ENCODE data around the gene EXT2. TPM values are rescaled to one million over a fixed set of nuclear protein-coding genes. Genes with fewer than 3 reads are reported as not detected.

EXT2 gene
- total and polyA plus RNA-seq, 2 donors, result 19.3 to 20.2 TPM

DNA sequence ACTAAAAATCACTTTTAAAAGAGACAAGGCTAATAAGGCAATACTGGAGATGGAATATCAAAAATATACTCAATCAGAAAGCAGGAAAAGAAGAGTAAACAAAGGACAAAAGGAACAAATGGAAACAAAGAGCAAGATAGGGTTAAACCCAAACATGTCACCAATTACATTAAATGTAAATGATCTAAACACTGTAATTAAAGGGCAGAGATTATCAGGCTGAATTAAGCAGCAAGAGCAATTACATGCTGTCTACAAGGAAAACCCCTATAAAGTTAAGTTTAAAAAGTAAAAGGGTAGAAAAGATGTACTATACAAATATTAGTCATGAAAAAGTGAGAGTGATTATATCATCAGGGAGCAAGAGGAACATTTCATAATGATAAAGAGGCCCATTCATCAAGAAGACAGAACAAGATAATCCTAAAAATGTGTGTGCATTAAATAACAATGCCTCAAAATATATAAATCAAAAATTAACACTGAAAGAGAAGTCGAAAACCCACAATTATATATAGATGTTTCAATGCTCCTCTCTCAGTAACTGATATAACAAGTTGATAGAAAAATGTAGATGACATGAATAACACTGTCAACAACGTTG, 157.6 kb downstream of the EXT2 start:
- no peaks in the 10 kb centered on the region for H3K27me3 ChIP-seq (ENCODE audit: control insufficient read depth in 2 of 2, insufficient read depth in 1 of 2, low read length in 1 of 2)
- no peaks in the 10 kb centered on the region for H3K36me3 ChIP-seq (ENCODE audit: control insufficient read depth in 2 of 2, insufficient read depth in 2 of 2, low read length in 1 of 2)
- DNase-seq (ENCODE audit: low read depth in 6 of 9, low spot score in 9 of 9), result no peak
- H3K27ac ChIP-seq (ENCODE audit: low read depth in 1 of 2, low read length in 1 of 2), result no peak overlapping the region
- WGBS, result 97% methylated on average over 2 of the region's 2 CpGs
- no peak overlapping the region for H3K4me3 ChIP-seq (ENCODE audit: low read length in 2 of 2)
- H3K4me1 ChIP-seq (ENCODE audit: control insufficient read depth in 2 of 2, insufficient read depth in 2 of 2, low read length in 2 of 2), result no peaks in the 10 kb centered on the region
- H3K9me3 ChIP-seq (ENCODE audit: control insufficient read depth in 2 of 2, insufficient read depth in 1 of 2, low read length in 1 of 2), result no peaks in the 10 kb centered on the region

DNA sequence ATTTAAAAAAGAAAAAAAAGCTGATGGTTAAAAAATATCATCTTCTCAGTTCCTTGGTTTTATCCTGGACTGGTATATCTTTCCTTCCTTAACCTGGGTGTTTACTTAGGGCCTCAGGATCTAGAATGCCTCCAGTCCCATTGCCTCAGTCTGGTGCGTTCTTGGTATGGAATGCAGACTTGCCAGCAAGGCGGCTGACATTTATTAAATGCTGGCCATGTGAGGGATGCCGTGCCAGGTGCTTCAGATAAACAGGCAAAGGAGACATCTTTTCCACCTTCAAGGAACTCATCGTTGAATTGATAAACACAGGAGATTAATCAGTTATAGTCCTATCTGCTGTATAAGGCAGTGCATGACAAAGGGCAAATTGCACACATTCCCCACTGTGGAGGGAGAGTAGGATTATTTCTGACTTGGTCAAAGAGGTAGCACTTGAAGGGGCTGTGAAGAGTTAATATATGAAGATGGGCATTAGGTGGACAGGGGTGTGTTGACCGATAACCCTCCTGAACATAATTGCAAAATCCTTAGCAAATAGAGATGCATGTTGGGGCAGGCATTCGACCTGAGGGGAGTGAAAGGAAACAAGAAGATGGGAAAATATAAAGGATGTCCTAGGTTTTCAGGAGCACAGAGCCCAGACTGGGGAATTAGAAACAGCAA, 160.1 kb downstream of the EXT2 start:
- no peak overlapping the region for H3K4me3 ChIP-seq (ENCODE audit: low read length in 2 of 2)
- no peaks in the 10 kb centered on the region for H3K9me3 ChIP-seq (ENCODE audit: control insufficient read depth in 2 of 2, insufficient read depth in 1 of 2, low read length in 1 of 2)
- no peak for DNase-seq (ENCODE audit: low read depth in 6 of 9, low spot score in 9 of 9)
- no peak overlapping the region for H3K27ac ChIP-seq (ENCODE audit: low read depth in 1 of 2, low read length in 1 of 2)
- no peaks in the 10 kb centered on the region for H3K27me3 ChIP-seq (ENCODE audit: control insufficient read depth in 2 of 2, insufficient read depth in 1 of 2, low read length in 1 of 2)
- 92% methylated on average over 6 of the region's 6 CpGs for WGBS
- H3K4me1 ChIP-seq (ENCODE audit: control insufficient read depth in 2 of 2, insufficient read depth in 2 of 2, low read length in 2 of 2), result no peaks in the 10 kb centered on the region
- no peaks in the 10 kb centered on the region for H3K36me3 ChIP-seq (ENCODE audit: control insufficient read depth in 2 of 2, insufficient read depth in 2 of 2, low read length in 1 of 2)

DNA sequence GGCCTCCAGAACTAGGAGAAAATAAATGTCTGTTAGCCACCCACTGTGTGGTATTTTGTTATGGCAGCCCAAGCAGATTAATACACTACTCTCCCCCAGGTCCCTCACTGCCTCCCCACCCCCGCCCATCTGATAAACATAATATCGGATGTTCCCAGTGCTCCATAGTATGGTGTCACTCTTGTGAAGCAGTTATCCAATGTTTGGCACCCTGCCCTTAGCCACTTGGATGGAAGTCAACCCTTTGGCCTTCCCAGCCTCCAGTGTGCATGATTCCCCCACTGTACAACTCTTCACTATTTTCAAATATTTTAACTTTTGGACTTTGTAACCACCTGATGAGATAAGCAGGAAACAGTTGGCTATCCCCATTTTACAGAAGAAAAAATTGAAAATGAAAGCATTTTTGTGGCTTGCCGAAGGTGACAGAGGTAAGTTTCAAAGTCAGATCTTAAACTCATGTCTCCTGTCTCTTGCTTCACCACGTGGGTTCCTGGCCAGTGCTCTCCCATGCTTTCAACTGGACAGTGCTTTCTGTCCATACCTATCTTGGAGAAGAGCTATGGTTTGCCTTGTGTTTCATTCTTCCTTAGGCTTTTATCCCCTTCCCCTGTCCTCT, 161.3 kb downstream of the EXT2 start:
- Histone ChIP-seq H3K27ac (ENCODE audit: low read depth in 1 of 2, low read length in 1 of 2) (no peak overlapping the region), H3K4me3 (ENCODE audit: low read length in 2 of 2) (no peak overlapping the region), H3K4me1 (ENCODE audit: control insufficient read depth in 2 of 2, insufficient read depth in 2 of 2, low read length in 2 of 2) (no peaks in the 10 kb centered on the region), H3K36me3 (ENCODE audit: control insufficient read depth in 2 of 2, insufficient read depth in 2 of 2, low read length in 1 of 2) (no peaks in the 10 kb centered on the region), H3K9me3 (ENCODE audit: control insufficient read depth in 2 of 2, insufficient read depth in 1 of 2, low read length in 1 of 2) (no peaks in the 10 kb centered on the region), H3K27me3 (ENCODE audit: control insufficient read depth in 2 of 2, insufficient read depth in 1 of 2, low read length in 1 of 2) (no peaks in the 10 kb centered on the region)
- WGBS, result 88% methylated on average over 4 of the region's 4 CpGs
- no peak for DNase-seq (ENCODE audit: low read depth in 6 of 9, low spot score in 9 of 9)

DNA sequence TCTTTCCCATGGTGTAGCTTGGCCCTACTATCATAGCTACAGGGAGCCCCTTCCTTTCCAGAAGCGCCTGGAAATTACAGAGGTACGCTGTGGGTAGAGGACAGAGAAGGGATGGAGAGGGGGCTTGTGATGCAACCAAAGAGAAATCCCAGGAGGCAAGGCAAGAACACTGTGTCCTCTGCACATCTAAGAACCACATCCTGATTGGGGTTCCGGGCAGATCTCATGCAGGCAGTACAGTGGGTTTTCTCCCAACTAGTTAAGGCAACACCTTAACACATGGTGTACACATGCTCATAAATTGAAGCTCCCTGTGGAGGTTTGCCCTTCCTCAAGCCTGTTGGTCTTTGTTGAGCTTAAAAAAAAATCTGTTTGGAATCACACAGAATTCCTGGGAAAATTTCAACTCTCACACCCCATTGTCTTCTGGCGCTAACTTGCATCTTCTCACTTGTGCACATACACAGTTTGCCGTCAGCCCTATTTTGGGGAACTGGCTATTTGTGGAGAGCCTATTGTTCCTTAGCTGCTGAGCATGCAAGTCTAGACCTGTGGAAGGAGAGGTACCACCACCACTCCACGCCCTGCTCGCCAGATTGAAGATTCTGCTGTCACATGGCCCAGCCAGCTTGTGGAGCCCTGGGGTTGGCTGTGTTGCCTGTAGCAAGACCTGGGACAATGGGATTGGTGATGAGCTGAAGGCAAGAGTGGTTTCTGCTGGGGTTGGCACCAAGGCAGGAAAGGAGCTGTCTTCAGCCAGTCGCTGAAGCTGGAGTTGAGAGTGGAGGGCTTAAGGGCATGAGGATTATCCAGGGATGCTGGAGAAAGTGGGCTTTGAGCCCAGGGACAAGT, 162.1 kb downstream of the EXT2 start:
- H3K27me3 ChIP-seq (ENCODE audit: control insufficient read depth in 2 of 2, insufficient read depth in 1 of 2, low read length in 1 of 2), result no peaks in the 10 kb centered on the region
- H3K9me3 ChIP-seq (ENCODE audit: control insufficient read depth in 2 of 2, insufficient read depth in 1 of 2, low read length in 1 of 2), result no peaks in the 10 kb centered on the region
- H3K4me3 ChIP-seq (ENCODE audit: low read length in 2 of 2), result no peak overlapping the region
- DNase-seq (ENCODE audit: low read depth in 6 of 9, low spot score in 9 of 9), result no peak
- no peaks in the 10 kb centered on the region for H3K36me3 ChIP-seq (ENCODE audit: control insufficient read depth in 2 of 2, insufficient read depth in 2 of 2, low read length in 1 of 2)
- no peaks in the 10 kb centered on the region for H3K4me1 ChIP-seq (ENCODE audit: control insufficient read depth in 2 of 2, insufficient read depth in 2 of 2, low read length in 2 of 2)
- no peak overlapping the region for H3K27ac ChIP-seq (ENCODE audit: low read depth in 1 of 2, low read length in 1 of 2)
- 96% methylated on average over 8 of the region's 8 CpGs for WGBS

DNA sequence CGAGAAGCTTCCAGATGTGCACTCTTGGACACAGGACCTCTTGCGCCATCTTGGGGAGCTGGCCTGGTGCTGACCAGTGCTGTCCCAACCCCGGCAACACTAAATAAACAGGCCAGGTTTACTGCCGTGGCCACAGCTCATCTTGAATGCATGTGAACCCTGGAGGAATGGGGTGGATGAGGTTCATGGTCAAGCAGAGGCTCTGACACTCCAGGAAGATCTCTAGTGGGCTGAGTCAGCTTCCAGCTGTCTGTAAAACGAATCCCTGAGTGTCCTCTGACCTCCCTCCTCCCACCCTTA, 162.7 kb downstream of the EXT2 start:
- Histone ChIP-seq H3K4me1 (ENCODE audit: control insufficient read depth in 2 of 2, insufficient read depth in 2 of 2, low read length in 2 of 2) (no peaks in the 10 kb centered on the region), H3K36me3 (ENCODE audit: control insufficient read depth in 2 of 2, insufficient read depth in 2 of 2, low read length in 1 of 2) (no peaks in the 10 kb centered on the region), H3K4me3 (ENCODE audit: low read length in 2 of 2) (no peak overlapping the region), H3K27me3 (ENCODE audit: control insufficient read depth in 2 of 2, insufficient read depth in 1 of 2, low read length in 1 of 2) (no peaks in the 10 kb centered on the region), H3K9me3 (ENCODE audit: control insufficient read depth in 2 of 2, insufficient read depth in 1 of 2, low read length in 1 of 2) (no peaks in the 10 kb centered on the region), H3K27ac (ENCODE audit: low read depth in 1 of 2, low read length in 1 of 2) (no peak overlapping the region)
- WGBS, result 88% methylated on average over 5 of the region's 5 CpGs
- DNase-seq (ENCODE audit: low read depth in 6 of 9, low spot score in 9 of 9), result no peak

DNA sequence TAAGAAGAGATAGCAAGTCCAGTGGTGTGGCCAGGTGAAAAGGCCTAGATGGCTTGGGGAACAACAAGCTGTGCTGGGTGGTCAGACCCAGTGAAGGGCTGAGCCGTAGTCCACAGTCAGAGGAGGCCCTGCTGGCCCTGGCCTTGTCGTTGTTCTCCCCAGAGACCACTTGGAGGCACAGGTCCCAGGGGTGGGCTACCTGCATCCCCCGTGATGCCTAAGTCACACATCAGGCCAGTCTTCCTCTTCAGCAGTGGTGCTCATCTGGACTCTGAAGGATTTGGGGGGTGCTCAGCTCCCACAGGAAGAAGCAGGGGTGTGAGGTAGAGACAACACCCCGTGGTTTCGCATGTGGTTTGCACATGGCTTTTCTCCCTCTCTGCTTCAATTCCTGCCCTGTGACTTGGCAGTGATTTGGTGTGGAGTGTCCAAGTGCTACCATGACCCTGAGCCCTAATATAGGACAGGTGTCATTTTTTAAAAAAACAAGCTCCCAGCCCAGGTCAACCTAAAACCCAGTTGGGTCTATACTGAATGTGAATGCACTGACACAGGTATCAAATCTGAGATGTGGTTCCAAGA, 163.5 kb downstream of the EXT2 start:
- no peak overlapping the region for H3K27ac ChIP-seq (ENCODE audit: low read depth in 1 of 2, low read length in 1 of 2)
- no peaks in the 10 kb centered on the region for H3K4me1 ChIP-seq (ENCODE audit: control insufficient read depth in 2 of 2, insufficient read depth in 2 of 2, low read length in 2 of 2)
- no peaks in the 10 kb centered on the region for H3K36me3 ChIP-seq (ENCODE audit: control insufficient read depth in 2 of 2, insufficient read depth in 2 of 2, low read length in 1 of 2)
- 86% methylated on average over 5 of the region's 5 CpGs for WGBS
- no peak overlapping the region for H3K4me3 ChIP-seq (ENCODE audit: low read length in 2 of 2)
- H3K9me3 ChIP-seq (ENCODE audit: control insufficient read depth in 2 of 2, insufficient read depth in 1 of 2, low read length in 1 of 2), result no peaks in the 10 kb centered on the region
- H3K27me3 ChIP-seq (ENCODE audit: control insufficient read depth in 2 of 2, insufficient read depth in 1 of 2, low read length in 1 of 2), result no peaks in the 10 kb centered on the region
- DNase-seq (ENCODE audit: low read depth in 6 of 9, low spot score in 9 of 9), result no peak

DNA sequence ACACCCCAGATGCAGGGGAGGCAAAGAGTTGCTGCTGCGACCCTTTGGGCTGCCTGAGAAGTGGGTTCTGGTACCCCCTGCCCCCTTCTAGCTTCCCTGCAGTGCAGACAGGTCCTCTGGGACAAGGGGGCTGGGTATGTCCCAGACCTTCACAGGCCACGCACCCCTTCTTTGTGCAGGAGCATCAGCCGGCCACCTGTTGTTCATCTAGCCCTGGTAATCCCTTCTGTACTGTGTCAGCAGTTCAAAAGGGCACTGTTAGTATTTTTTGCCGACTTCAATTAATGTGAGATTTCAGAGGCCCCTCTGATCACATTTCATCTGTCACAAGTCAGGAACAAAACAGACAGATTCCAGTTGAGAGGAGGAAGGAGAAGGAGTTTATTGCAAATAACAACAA, 164.6 kb downstream of the EXT2 start:
- H3K36me3 ChIP-seq (ENCODE audit: control insufficient read depth in 2 of 2, insufficient read depth in 2 of 2, low read length in 1 of 2), result no peaks in the 10 kb centered on the region
- WGBS, result 92% methylated on average over 4 of the region's 4 CpGs

DNA sequence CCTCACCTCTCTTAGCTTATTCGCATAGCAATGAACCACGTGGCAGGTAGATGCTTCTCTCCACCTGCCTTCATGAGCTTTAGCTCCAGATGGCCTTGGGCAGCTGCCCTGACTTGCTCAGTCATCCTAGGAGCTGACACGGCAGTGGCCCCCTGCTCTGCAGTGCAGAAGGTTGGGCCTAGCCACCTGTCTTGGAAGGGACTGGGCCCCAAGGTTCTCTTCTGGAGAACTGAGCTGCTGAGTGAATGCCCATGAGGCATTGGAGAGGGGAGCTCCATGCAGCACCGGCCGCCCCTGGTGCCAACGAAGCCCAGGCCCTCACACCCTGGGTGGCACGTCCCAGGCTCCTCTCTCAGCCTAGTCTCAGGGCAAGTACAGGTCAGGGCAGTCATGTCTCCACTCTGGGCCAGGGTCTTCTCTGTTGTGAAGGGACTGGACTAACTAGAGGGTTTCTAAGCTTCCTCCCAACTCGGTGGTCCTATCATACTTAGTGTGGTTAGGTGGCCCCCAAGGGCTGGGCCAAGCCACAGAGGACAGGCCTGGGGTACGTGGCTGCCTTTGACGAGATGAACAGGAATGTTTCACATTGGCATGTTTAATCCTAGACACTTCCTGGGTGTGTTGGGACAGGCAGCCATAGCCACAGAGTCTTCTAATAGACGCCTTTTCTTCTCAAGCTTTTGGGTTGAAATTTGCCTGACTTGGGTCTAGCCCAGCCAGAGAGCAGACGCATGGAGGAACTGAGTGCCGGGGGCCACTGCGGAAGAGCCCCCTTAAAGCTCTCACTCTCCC, 166.5 kb downstream of the EXT2 start:
- Histone ChIP-seq H3K4me3 (ENCODE audit: low read length in 2 of 2) (no peak overlapping the region), H3K4me1 (ENCODE audit: control insufficient read depth in 2 of 2, insufficient read depth in 2 of 2, low read length in 2 of 2) (no peaks in the 10 kb centered on the region), H3K9me3 (ENCODE audit: control insufficient read depth in 2 of 2, insufficient read depth in 1 of 2, low read length in 1 of 2) (no peaks in the 10 kb centered on the region), H3K36me3 (ENCODE audit: control insufficient read depth in 2 of 2, insufficient read depth in 2 of 2, low read length in 1 of 2) (no peaks in the 10 kb centered on the region), H3K27me3 (ENCODE audit: control insufficient read depth in 2 of 2, insufficient read depth in 1 of 2, low read length in 1 of 2) (no peaks in the 10 kb centered on the region), H3K27ac (ENCODE audit: low read depth in 1 of 2, low read length in 1 of 2) (no peak overlapping the region)
- DNase-seq (ENCODE audit: low read depth in 6 of 9, low spot score in 9 of 9), result no peak
- 94% methylated on average over 14 of the region's 14 CpGs for WGBS

More for the DNA sequence above, 164.6 kb downstream of the EXT2 start:
- Histone ChIP-seq H3K9me3 (ENCODE audit: control insufficient read depth in 2 of 2, insufficient read depth in 1 of 2, low read length in 1 of 2) (no peaks in the 10 kb centered on the region), H3K27ac (ENCODE audit: low read depth in 1 of 2, low read length in 1 of 2) (no peak overlapping the region), H3K4me3 (ENCODE audit: low read length in 2 of 2) (no peak overlapping the region), H3K4me1 (ENCODE audit: control insufficient read depth in 2 of 2, insufficient read depth in 2 of 2, low read length in 2 of 2) (no peaks in the 10 kb centered on the region), H3K27me3 (ENCODE audit: control insufficient read depth in 2 of 2, insufficient read depth in 1 of 2, low read length in 1 of 2) (no peaks in the 10 kb centered on the region)
- DNase-seq (ENCODE audit: low read depth in 6 of 9, low spot score in 9 of 9), result no peak

Measured in thymus (tissue), 11 donors.